ENCODE results near the gene SLAMF7. TPM values are rescaled to one million over a fixed set of nuclear protein-coding genes. Genes with fewer than 3 reads are reported as not detected.

SLAMF7 gene
- total and polyA plus RNA-seq, 10 of the 15 experiments (the other 5 are each of a cell fraction or from before 2014, with no cell fraction given) = 66.6 to 284 (median 108) TPM

GRCh38 chr1:160712525-160713080 lies 26.4 kb upstream of the SLAMF7 start (continued):
- peak; percentile 88 for TF ChIP-seq CUX1 (IDR thresholded peaks at IDR 0.05; ENCODE audit: insufficient replicate concordance, low read depth, low read length)
- TF ChIP-seq CHD2 (IDR thresholded peaks at IDR 0.05; ENCODE audit: borderline replicate concordance, low read depth, low read length) = peak; percentile 53; the same call in 1 of the 2 replicates

GRCh38 chr1:160713161-160713560 lies 25.9 kb upstream of the SLAMF7 start:
- Histone ChIP-seq H3K4me2 (ENCODE audit: control insufficient read depth, insufficient read depth) (peak overlapping the region; percentile 88), H4K20me1 (ENCODE audit: control insufficient read depth, insufficient read depth) (no peaks in the 10 kb centered on the region), H3K36me3 (ENCODE audit: control insufficient read depth in 2 of 2, insufficient read depth in 2 of 2, low read length in 1 of 2) (no peaks in the 10 kb centered on the region; a peak in 1 of 4 replicates), H3K79me2 (ENCODE audit: control insufficient read depth, insufficient read depth, low read length) (peaks cover 51% of the 10 kb centered on the region), H3K27me3 (replicated peaks in 1 of 2; ENCODE audit: control insufficient read depth in 2 of 2, insufficient read depth in 2 of 2, low read length in 1 of 2) (no peaks in the 10 kb centered on the region), H2AFZ (ENCODE audit: control insufficient read depth, low read depth, low read length) (no peak overlapping the region; the same call in none of the 2 replicates), H3K27ac (ENCODE audit: control insufficient read depth, insufficient read depth) (peak overlapping the region; percentile 100), H3K9ac (ENCODE audit: control insufficient read depth, insufficient read depth, low read length) (peak overlapping the region; percentile 100), H3K9me3 (replicated peaks; ENCODE audit: control insufficient read depth, insufficient read depth, low read length) (no peaks in the 10 kb centered on the region), H3K4me3 (peak overlapping the region; percentile 23; the same call in 1 of the 2 replicates), H3K4me1 (ENCODE audit: control insufficient read depth, insufficient read depth, low read length) (peaks cover 18% of the 10 kb centered on the region)
- no peak for ATAC-seq
- POLR2A ChIA-PET = interaction anchor here (0.8 to 5.8 kb wide), 11 partner anchors 8 to 284 kb away, joined by 3 to 73 read pairs (median 5); partner anchors contain the start of genes SLAMF1 and SLAMF7
- WGBS (ENCODE audit: insufficient coverage, insufficient replicate concordance, low lambda C conversion rate, missing lambda C conversion rate) = 18% methylated on average over 1 of the region's 1 CpG
- RAD21 ChIA-PET (ENCODE audit: unreplicated experiment) = interaction anchor here (0.6 to 4.9 kb wide), 26 partner anchors 10 to 283 kb away, joined by 3 to 74 read pairs (median 4); partner anchors contain the start of genes LY9, SLAMF1 and SLAMF7
- intact Hi-C loops (cut with micrococcal nuclease; ENCODE audit: unreplicated experiment) = loop anchor here (5.0 kb wide), 1 partner anchor 36 kb away; no protein-coding TSS in a partner anchor
- in situ Hi-C loops (cut with MboI) = no loop called here
- CTCF ChIA-PET = interaction anchor here (0.6 to 6.8 kb wide), 17 partner anchors 11 to 238 kb away, joined by 3 to 102 read pairs (median 4); no protein-coding TSS in a partner anchor
- DNase-seq (ENCODE audit: low read depth, low spot score) = no peak
- FAIRE-seq = no peak
- SMC1A ChIA-PET (ENCODE audit: uncharacterized antibody, unreplicated experiment) = interaction anchor here (0.6 to 7.1 kb wide), 19 partner anchors 10 to 299 kb away, joined by 3 to 149 read pairs (median 6); partner anchors contain the start of genes SLAMF1 and SLAMF7
- BruUV-seq (replicated peaks) = no TSS peak
- TF ChIP-seq CBFB (IDR thresholded peaks at IDR 0.05; ENCODE audit: low read depth) = 0 out of 2 replicates have a peak, but pooled peaks have one; percentile 0
- peak; percentile 11; the same call in 1 of the 2 replicates for TF ChIP-seq JUNB (IDR thresholded peaks at IDR 0.05)
- no peak for TF ChIP-seq MTA3 (IDR thresholded peaks at IDR 0.05; ENCODE audit: borderline replicate concordance, low read length)
- peak; percentile 60; the same call in 1 of the 2 replicates for TF ChIP-seq RUNX3 (IDR thresholded peaks at IDR 0.05; ENCODE audit: low read length)
- TF ChIP-seq ATF7 (IDR thresholded peaks at IDR 0.05; ENCODE audit: low read depth) = 0 out of 2 replicates have a peak, but pooled peaks have one; percentile 8
- TF ChIP-seq NFYA (IDR thresholded peaks at IDR 0.05; ENCODE audit: borderline replicate concordance, low read depth, low read length) = no peak
- TF ChIP-seq ZBTB4 (CRISPR knock-in tag; IDR thresholded peaks at IDR 0.05) = 0 out of 2 replicates have a peak, but pooled peaks have one; percentile 42
- 0 out of 2 replicates have a peak, but pooled peaks have one; percentile 37 for TF ChIP-seq NFIC (IDR thresholded peaks at IDR 0.05; ENCODE audit: low read depth, low read length)
- no peak for TF ChIP-seq RFX5 (IDR thresholded peaks at IDR 0.05; ENCODE audit: low read depth, low read length)

All from GM12878 (cell line).